OCI-LY3 (cell line): ENCODE results near the gene LYSMD4.

Source experiments
- CTCF ChIP-seq: fragments of 200-600, 300-600 bp; sonication (generic); IDR thresholded peaks from 2 replicates; pipeline ENCODE4 v1.5.1; 2014; ENCODE audit warnings: antibody characterized with exemption, low read length, low read depth
- EZH2phosphoT487 ChIP-seq: fragments of 200-600 bp; shearing (Covaris generic); IDR thresholded peaks from 2 replicates; pipeline ENCODE4 v1.6.1; 2018; ENCODE audit warnings: antibody characterized with exemption, mixed run types, low read depth

DNA sequence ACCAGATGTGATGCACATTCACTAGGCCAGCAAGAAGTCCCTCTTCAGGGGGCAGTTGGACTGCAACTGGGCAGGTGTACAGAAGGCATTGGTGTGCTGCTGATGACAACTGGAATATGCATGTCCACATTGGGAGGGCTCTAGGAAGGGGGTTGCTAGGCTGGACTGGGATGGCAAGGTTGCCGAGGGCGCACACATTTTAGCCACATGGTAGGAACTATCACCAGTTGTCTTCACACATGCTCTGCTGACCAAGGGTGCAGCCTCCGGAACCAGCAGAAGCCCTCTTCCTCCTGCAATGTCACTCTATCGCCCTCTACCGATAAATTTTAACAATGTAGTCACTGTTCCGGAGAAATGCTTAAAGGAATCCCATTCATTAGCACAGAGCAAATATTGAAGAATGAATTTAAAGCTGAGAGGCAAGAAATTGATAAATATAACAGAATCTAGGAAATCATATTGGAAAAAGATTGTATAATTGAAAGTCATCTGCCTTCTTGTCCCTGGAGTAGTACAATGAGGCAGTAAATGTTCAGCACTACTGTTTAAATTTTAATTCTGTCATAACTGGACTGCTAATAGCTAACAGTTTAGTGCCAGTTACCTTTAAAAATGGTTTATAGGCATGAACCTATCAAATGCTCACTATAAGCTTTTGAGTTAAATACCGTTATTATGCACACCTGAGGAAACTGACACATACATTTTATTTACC lies 22.6 kb upstream of the LYSMD4 start:
- TF ChIP-seq EZH2phosphoT487: no peak
- TF ChIP-seq CTCF: peak; percentile 95
